Left renal cortex interstitium (tissue), 4 donors: ENCODE results near the gene RRP9. TPM values are rescaled to one million over a fixed set of nuclear protein-coding genes. Genes with fewer than 3 reads are reported as not detected.

Experiments used
- DNase-seq, 4 donors: peaks; one replicate each; pipeline ENCODE4 v3.0.0-alpha.2; 2013; ENCODE audit warnings: low read depth in 4 of 4, low spot score in 2 of 4, missing footprints in 1 of 4
- polyA plus RNA-seq, 4 donors: library from polyadenylated mRNA; unstranded; fragments of 120-200 nt; gene quantifications; one replicate each; pipeline ENCODE4 v1.2.1, GENCODE V29; 2013; ENCODE audit not compliant: insufficient read length in 4 of 4

RRP9 gene
- polyA plus RNA-seq, 4 donors, result 18.0 to 24.5 (median 21.3) TPM

DNA sequence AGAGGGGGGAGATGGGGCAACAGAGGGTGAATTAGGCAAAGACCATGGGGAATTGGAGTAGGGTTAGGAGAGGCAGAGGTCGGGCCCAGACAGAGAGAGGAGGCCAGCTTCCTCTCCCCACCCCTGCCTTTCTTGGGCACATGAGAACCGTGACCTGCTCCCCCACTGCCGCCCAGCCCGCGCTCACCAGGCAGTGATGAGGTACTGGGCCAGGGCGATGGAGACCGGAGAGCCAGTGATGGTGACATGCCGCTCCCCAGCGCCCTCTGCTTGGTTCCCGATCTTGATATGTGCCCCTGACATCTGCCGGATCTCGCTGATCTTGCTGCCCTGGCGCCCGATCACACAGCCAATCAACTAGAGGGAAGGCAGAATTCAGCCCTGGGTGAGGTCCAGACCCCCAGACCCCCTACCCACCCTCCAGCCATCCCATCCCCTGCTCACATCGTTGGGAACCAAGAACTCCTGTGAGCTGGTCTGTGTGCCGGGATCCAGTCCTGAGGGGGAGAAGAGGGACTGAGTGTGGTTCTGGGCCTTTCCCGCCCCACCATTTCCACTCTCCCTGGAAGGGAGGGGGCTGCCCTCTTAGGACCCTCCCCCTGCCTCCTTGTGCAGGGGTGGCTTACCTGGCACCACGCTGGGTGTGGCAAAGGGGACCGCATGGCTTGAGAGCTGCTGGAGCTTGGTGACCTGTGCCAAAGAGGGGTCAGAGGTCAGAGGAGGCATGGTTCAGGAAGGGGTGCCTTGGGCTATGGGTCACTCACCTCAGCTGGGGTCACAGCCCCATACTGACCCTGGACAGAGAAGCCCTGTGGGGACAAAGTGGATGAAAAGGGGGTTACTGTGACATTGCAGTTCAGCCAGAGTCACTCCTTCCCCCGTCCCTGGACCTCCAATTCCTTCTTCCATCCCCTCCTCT is 17.2 kb upstream of the RRP9 start:
- no peak for DNase-seq

DNA sequence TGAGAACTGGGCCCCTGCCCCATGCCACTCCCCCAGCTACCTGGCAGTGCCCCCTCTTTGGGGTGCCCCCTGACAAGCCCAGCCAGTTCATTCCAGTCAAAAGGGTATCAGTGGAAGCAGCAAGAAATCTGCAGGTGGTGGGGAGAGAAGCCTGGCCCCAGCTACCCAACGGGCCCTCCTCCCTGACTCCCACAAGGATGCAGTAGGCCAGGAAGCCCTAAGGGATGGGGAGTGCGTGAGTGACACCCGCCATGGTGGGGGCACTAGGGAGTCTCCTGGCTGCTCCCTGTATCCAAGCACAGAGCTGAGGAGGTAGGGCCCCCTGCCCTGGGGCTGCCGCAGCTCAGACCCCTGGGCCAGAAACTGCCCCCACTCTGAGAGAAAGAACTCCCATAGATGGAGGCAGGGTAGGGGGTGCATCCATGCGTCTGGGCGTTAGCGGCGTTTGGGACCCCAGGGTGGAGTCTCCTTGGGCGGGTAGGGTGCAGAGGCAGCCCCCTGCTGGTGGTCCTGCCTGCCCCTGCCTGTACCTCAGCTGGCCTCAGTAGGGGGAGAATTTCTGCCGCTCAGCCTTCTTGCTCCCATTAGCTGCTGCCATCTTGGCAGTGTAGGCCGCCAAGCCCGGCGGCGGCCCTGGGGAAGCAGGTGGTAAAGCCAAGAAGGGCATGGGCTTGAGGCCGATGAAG is 16.0 kb upstream of the RRP9 start:
- no peak for DNase-seq

DNA sequence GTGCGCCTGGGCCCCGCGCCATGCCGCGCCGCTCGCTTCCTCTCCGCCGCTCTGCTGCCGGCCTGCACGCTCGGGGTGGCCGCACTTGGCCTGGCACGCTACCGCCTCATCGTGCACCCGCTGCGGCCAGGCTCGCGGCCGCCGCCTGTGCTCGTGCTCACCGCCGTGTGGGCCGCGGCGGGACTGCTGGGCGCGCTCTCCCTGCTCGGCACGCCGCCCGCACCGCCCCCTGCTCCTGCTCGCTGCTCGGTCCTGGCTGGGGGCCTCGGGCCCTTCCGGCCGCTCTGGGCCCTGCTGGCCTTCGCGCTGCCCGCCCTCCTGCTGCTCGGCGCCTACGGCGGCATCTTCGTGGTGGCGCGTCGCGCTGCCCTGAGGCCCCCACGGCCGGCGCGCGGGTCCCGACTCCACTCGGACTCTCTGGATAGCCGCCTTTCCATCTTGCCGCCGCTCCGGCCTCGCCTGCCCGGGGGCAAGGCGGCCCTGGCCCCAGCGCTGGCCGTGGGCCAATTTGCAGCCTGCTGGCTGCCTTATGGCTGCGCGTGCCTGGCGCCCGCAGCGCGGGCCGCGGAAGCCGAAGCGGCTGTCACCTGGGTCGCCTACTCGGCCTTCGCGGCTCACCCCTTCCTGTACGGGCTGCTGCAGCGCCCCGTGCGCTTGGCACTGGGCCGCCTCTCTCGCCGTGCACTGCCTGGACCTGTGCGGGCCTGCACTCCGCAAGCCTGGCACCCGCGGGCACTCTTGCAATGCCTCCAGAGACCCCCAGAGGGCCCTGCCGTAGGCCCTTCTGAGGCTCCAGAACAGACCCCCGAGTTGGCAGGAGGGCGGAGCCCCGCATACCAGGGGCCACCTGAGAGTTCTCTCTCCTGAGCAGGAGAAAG is 14.4 kb upstream of the RRP9 start:
- peak in 1 of 4 donors; percentile 41 for DNase-seq

DNA sequence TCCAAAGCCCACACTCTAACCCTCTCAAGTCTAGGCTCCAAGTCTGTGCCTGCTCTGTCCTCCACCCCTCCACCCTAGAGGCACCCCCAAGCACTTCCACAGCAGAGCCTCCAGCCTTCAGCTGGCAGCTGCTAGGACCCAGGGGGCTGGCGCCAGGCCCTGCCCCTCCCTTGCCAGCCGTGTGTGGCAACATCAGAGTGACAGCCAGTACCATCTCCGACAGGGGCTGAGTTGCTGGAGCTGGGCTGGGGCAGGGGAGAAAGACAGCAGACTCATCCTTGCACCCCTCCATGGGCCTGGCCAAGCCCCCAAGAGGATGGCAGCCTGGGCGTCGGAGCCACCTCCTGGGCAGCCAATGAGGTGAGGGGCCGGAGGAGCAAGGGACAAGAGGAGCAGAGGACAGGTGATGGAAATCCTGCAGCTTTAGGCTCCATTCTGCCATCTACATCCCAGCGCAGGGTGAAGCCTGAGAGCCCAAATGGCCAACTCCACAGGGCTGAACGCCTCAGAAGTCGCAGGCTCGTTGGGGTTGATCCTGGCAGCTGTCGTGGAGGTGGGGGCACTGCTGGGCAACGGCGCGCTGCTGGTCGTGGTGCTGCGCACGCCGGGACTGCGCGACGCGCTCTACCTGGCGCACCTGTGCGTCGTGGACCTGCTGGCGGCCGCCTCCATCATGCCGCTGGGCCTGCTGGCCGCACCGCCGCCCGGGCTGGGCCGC is 13.6 kb upstream of the RRP9 start, which contains the start of gene GPR62:
TSS of gene GPR62 (plus strand) at position 207 of the 718 bp plus-strand sequence. CDS start at position 479, 272 bp downstream.
- DNase-seq, result no peak

DNA sequence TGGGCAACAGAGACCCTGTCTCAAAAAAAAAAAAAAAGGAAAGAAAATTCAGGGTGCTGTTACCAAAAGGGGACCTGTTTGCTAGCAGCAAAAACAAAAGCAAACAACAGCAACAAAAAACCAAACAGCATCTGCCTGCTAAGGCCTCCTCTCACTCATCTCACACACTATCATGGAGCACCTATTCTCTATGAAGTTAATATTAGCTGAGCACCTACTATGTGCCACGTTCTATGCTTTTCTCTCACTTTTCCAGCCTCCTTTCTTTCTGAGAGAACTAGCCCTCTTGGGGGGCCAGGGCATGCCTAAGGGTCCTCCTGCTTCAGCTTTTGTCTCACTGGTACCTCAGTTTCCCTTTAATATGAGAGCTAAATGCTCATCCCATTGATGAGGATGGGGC is 13.0 kb upstream of the RRP9 start:
- no peak for DNase-seq

- DNase-seq, result no peak
Observed at GRCh38 chr3:51954105-51954504, 12.4 kb upstream of the RRP9 start.

GRCh38 chr3:51953445-51953844 is 11.7 kb upstream of the RRP9 start:
- no peak for DNase-seq

- DNase-seq, result no peak
Observed at GRCh38 chr3:51950899-51951298, 9.2 kb upstream of the RRP9 start.

- no peak for DNase-seq
Observed at GRCh38 chr3:51949121-51949520, 7.4 kb upstream of the RRP9 start.

- DNase-seq, result no peak
Observed at GRCh38 chr3:51948016-51948580, 6.4 kb upstream of the RRP9 start.

DNA sequence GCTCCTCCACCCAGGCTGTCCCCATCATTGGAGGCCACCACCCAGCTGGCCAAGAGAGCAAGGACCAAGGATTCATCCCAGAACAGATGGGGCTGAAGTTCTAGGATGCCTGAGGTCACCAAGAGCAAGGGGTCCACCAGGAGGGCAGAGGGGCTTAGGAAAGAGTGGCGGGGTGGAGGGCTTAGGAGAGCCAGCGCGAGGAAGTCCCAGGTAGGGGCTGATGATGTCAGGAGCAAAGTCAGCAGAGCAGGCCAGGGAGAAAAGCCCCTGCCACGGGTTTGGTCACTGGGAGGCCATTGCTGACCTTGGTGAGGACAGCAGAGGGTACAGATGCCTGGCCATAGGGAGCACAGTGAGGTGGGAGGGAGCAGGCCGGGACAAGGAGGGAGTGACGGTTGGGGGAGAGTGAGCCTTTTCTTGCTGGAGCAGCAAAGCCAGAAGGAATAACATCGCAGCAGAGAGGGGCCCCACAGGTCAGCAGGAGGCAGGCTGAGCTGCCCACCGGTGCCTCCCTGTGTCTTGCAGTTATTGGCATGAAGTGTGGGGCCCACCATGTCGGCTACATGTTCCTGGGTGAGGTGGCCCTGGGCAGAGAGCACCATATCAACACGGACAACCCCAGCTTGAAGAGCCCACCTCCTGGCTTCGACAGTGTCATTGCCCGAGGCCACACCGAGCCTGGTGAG is 5.7 kb upstream of the RRP9 start:
- DNase-seq, result no peak

DNA sequence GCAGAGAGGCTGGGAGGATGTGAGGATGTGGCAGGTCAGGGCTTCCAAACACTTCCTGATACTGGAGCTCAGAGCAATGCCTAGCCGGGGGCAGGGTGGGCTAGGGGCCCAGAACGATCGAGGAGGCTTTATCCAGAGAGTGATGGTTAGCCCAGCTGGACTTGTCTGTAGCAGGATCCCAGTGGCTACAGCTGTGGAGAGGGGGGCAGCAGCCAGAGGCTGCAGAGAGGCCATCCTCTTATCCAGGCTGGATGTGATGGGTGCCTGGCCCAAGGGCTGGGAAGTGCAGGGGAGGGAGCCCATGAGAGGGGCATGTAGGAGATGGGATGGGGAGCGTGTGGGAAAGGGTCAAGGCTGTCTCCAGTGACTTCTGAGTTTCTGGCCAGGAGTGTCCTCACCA is 5.1 kb upstream of the RRP9 start:
- DNase-seq, result no peak

- no peak for DNase-seq
Observed at GRCh38 chr3:51945926-51946705, 4.4 kb upstream of the RRP9 start.

GRCh38 chr3:51945031-51945840 is 3.5 kb upstream of the RRP9 start:
- no peak for DNase-seq

DNA sequence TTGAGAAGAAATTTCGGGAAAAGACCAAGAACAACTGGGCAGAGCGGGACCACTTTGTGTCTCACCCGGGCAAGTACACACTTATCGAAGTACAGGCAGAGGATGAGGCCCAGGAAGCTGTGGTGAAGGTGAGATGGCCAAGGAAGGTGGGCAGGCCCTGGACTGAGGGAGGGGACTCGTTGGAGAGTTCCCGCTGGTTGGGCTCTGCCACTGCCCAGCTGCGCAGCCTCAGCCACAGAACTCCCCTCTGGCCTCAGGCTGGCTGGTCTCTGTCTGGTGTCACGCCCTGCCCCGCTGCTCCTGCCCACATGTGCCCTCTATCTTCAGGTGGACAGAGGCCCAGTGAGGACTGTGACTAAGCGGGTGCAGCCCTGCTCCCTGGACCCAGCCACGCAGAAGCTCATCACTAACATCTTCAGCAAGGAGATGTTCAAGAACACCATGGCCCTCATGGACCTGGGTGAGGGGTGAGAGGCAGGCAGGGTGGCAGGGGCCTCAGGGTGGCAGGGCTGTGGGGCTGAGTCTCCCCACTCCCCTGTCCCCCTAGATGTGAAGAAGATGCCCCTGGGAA is 2.8 kb upstream of the RRP9 start:
- no peak for DNase-seq

DNA sequence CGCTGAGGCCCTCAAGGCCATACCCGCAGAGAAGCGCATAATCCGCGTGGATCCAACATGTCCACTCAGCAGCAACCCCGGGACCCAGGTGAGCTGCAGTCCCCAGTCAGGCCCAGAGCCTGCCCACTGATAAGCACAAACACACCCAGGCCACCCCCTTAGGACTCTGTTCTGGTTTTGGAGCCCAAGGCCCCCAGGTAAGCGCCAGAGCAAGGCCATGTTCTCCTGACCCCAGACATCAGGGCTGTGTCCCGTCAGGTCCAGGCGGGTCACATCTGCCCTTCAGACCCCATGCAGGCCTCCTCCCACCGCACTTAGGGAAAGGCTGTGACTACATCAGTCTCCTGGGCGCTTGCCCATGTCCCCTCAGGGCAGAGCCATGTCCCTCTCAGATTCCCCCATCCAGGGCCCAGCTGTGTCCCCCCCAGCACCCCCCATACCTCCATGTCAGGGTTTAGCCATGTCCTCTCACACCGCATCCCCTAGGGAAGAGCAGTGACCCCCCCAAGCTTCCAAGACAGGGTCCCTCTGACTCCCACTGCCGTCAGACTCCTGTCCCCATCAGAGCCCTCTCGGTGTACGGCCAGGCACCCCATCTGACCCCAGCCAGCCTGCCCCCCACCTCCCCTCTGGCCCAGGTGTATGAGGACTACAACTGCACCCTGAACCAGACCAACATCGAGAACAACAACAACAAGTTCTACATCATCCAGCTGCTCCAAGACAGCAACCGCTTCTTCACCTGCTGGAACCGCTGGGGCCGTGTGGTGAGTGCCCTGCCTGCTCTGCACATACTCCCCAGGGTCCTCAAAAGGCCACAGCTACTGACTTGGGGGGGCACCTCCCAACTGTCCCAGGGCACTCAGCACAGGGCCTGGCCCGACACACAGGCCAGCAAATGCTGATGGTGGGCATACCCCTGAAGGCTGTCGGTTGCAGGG is 2.0 kb upstream of the RRP9 start:
- no peak for DNase-seq
